Astrocyte (in vitro differentiated cells and primary cell): ENCODE data around the gene SPDYE18.
"Not testable (repeated sequence)": the region's sequence is repeated elsewhere in the genome, so short reads cannot be mapped to it uniquely, and the experiment has no call there.

Source experiments
- CTCF ChIP-seq: IDR thresholded peaks from 2 replicates; pipeline ENCODE4 v1.5.1; 2011; ENCODE audit warnings: low read depth, mild to moderate bottlenecking, inconsistent platforms, low read length, moderate library complexity; ENCODE audit not compliant: insufficient read depth
- EZH2 ChIP-seq: IDR thresholded peaks from 2 replicates; pipeline ENCODE4 v1.6.1; 2012; ENCODE audit warnings: mild to moderate bottlenecking, low read length, inconsistent platforms; ENCODE audit not compliant: insufficient read depth

DNA sequence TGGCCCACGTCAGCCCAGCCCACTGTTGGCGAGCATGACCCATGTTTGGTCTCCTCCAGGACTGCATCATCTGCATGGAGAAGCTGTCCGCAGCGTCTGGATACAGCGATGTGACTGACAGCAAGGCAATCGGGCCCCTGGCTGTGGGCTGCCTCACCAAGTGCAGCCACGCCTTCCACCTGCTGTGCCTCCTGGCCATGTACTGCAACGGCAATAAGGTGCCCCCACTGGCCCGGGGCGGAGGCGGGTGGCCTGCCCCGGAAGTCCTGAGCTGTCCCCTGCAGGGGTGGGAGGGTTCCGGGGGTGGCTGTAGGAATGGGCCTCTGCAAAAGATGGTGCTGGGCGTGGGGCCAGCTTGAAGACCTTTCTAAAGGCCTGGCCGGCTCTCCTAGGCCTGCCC is 60.3 kb downstream of the SPDYE18 start:
- not testable (repeated sequence) for TF ChIP-seq CTCF, EZH2
